ENCODE data around the gene OR51B4.

The OR51B4 gene

GRCh38 chr11:5283882-5284281 is 17.9 kb downstream of the OR51B4 start:
- TF ChIP-seq, protein P1, sequence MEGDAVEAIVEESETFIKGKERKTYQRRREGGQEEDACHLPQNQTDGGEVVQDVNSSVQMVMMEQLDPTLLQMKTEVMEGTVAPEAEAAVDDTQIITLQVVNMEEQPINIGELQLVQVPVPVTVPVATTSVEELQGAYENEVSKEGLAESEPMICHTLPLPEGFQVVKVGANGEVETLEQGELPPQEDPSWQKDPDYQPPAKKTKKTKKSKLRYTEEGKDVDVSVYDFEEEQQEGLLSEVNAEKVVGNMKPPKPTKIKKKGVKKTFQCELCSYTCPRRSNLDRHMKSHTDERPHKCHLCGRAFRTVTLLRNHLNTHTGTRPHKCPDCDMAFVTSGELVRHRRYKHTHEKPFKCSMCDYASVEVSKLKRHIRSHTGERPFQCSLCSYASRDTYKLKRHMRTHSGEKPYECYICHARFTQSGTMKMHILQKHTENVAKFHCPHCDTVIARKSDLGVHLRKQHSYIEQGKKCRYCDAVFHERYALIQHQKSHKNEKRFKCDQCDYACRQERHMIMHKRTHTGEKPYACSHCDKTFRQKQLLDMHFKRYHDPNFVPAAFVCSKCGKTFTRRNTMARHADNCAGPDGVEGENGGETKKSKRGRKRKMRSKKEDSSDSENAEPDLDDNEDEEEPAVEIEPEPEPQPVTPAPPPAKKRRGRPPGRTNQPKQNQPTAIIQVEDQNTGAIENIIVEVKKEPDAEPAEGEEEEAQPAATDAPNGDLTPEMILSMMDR (IDR thresholded peaks at IDR 0.05; ENCODE audit: poor library complexity, severe bottlenecking), result no peak
- Histone ChIP-seq H3K4me3 (ENCODE audit: severe bottlenecking) (no peak overlapping the region), H3K27ac (ENCODE audit: poor library complexity, severe bottlenecking) (no peak overlapping the region), H3K9me3 (ENCODE audit: severe bottlenecking) (no peaks in the 10 kb centered on the region), H3K4me1 (ENCODE audit: insufficient read depth, poor library complexity, severe bottlenecking) (peaks cover 33% of the 10 kb centered on the region), H3K27me3 (ENCODE audit: insufficient read depth, poor library complexity, severe bottlenecking) (no peaks in the 10 kb centered on the region), H3K36me3 (ENCODE audit: low read depth) (no peaks in the 10 kb centered on the region)
- DNase-seq (ENCODE audit: low spot score) (no peak), ATAC-seq (ENCODE audit: low read depth) (no peak)

DNA sequence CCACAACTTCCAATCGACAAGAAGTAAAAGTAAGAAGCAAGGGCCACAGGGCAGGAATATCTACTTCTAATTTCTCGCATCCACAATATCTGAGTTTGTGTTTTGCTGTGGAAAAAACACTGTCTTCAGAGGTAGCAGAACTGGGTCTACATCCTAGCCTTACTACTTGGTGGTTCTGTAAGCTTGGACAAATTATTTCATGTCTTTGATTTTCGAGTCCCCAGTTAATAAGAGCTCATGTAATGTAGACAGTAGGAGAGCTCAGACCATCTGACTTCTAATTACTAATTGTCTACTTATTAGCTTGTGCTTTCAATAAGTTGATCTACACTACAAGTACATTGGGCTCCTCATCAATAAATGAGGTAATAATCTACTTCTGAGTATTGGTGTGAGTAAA is 18.7 kb downstream of the OR51B4 start:
- TF ChIP-seq, protein P1 (IDR thresholded peaks at IDR 0.05; ENCODE audit: poor library complexity, severe bottlenecking), result no peak
- H3K27me3 ChIP-seq (ENCODE audit: insufficient read depth, poor library complexity, severe bottlenecking), result no peaks in the 10 kb centered on the region
- DNase-seq (ENCODE audit: low spot score), result no peak
- H3K36me3 ChIP-seq (ENCODE audit: low read depth), result no peaks in the 10 kb centered on the region
- no peak for ATAC-seq (ENCODE audit: low read depth)
- peaks cover 33% of the 10 kb centered on the region for H3K4me1 ChIP-seq (ENCODE audit: insufficient read depth, poor library complexity, severe bottlenecking)
- no peaks in the 10 kb centered on the region for H3K9me3 ChIP-seq (ENCODE audit: severe bottlenecking)
- no peak overlapping the region for H3K4me3 ChIP-seq (ENCODE audit: severe bottlenecking)
- no peak overlapping the region for H3K27ac ChIP-seq (ENCODE audit: poor library complexity, severe bottlenecking)

GRCh38 chr11:5282628-5283027 is 19.1 kb downstream of the OR51B4 start:
- Histone ChIP-seq H3K9me3 (ENCODE audit: severe bottlenecking) (no peaks in the 10 kb centered on the region), H3K27ac (ENCODE audit: poor library complexity, severe bottlenecking) (no peak overlapping the region), H3K36me3 (ENCODE audit: low read depth) (no peaks in the 10 kb centered on the region), H3K4me3 (ENCODE audit: severe bottlenecking) (no peak overlapping the region), H3K27me3 (ENCODE audit: insufficient read depth, poor library complexity, severe bottlenecking) (no peaks in the 10 kb centered on the region), H3K4me1 (ENCODE audit: insufficient read depth, poor library complexity, severe bottlenecking) (peaks cover 33% of the 10 kb centered on the region)
- TF ChIP-seq, protein P1 (IDR thresholded peaks at IDR 0.05; ENCODE audit: poor library complexity, severe bottlenecking), result no peak
- DNase-seq (ENCODE audit: low spot score) (no peak), ATAC-seq (ENCODE audit: low read depth) (no peak)

GRCh38 chr11:5281596-5281995 is 20.1 kb downstream of the OR51B4 start:
- H3K27me3 ChIP-seq (ENCODE audit: insufficient read depth, poor library complexity, severe bottlenecking), result no peaks in the 10 kb centered on the region
- H3K27ac ChIP-seq (ENCODE audit: poor library complexity, severe bottlenecking), result no peak overlapping the region
- H3K36me3 ChIP-seq (ENCODE audit: low read depth), result no peaks in the 10 kb centered on the region
- ATAC-seq (ENCODE audit: low read depth), result no peak
- TF ChIP-seq, protein P1 (IDR thresholded peaks at IDR 0.05; ENCODE audit: poor library complexity, severe bottlenecking), result no peak
- DNase-seq (ENCODE audit: low spot score), result no peak
- no peak overlapping the region for H3K4me3 ChIP-seq (ENCODE audit: severe bottlenecking)
- peaks cover 33% of the 10 kb centered on the region for H3K4me1 ChIP-seq (ENCODE audit: insufficient read depth, poor library complexity, severe bottlenecking)
- no peaks in the 10 kb centered on the region for H3K9me3 ChIP-seq (ENCODE audit: severe bottlenecking)

DNA sequence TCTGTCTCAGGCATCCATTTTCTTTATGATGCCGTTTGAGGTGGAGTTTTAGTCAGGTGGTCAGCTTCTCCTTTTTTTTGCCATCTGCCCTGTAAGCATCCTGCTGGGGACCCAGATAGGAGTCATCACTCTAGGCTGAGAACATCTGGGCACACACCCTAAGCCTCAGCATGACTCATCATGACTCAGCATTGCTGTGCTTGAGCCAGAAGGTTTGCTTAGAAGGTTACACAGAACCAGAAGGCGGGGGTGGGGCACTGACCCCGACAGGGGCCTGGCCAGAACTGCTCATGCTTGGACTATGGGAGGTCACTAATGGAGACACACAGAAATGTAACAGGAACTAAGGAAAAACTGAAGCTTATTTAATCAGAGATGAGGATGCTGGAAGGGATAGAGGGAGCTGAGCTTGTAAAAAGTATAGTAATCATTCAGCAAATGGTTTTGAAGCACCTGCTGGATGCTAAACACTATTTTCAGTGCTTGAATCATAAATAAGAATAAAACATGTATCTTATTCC is 21.1 kb downstream of the OR51B4 start:
- DNase-seq (ENCODE audit: low spot score), result peak; percentile 90
- no peak overlapping the region for H3K4me3 ChIP-seq (ENCODE audit: severe bottlenecking)
- peak overlapping the region; percentile 23 for H3K27ac ChIP-seq (ENCODE audit: poor library complexity, severe bottlenecking)
- no peaks in the 10 kb centered on the region for H3K36me3 ChIP-seq (ENCODE audit: low read depth)
- no peaks in the 10 kb centered on the region for H3K27me3 ChIP-seq (ENCODE audit: insufficient read depth, poor library complexity, severe bottlenecking)
- peak; percentile 97 for ATAC-seq (ENCODE audit: low read depth)
- H3K9me3 ChIP-seq (ENCODE audit: severe bottlenecking), result no peaks in the 10 kb centered on the region
- TF ChIP-seq, protein P1 (IDR thresholded peaks at IDR 0.05; ENCODE audit: poor library complexity, severe bottlenecking), result no peak
- H3K4me1 ChIP-seq (ENCODE audit: insufficient read depth, poor library complexity, severe bottlenecking), result peaks cover 24% of the 10 kb centered on the region

All from RWPE2 (cell line).